Type B pancreatic cell (in vitro differentiated cells): Measurements from ENCODE around the gene CAMTA1. TPM values are rescaled to one million over a fixed set of nuclear protein-coding genes. Genes with fewer than 3 reads are reported as not detected.

Source experiments
- DNase-seq: peaks from one replicate; pipeline ENCODE4 v3.0.0; 2021; ENCODE audit warnings: mixed read lengths; ENCODE audit not compliant: unreplicated experiment; ENCODE audit errors: extremely low spot score
- H3K27ac Mint-ChIP-seq: 2 replicates; pipeline ENCODE4 v1.8.0; 2021; ENCODE audit warnings: mild to moderate bottlenecking, mixed read lengths
- H3K27me3 Mint-ChIP-seq: 2 replicates; pipeline ENCODE4 v1.8.0; 2021; ENCODE audit warnings: mixed read lengths
- H3K36me3 Mint-ChIP-seq: 2 replicates; pipeline ENCODE4 v1.8.0; 2021; ENCODE audit warnings: mixed read lengths
- H3K4me1 Mint-ChIP-seq: one replicate; pipeline ENCODE4 v1.8.0; 2021; ENCODE audit warnings: mixed read lengths; ENCODE audit not compliant: unreplicated experiment
- H3K4me3 Mint-ChIP-seq: 2 replicates; pipeline ENCODE4 v1.8.0; 2021; ENCODE audit warnings: mild to moderate bottlenecking, mixed read lengths
- H3K9me3 Mint-ChIP-seq: 2 replicates; pipeline ENCODE4 v1.8.0; 2021; ENCODE audit warnings: mixed read lengths
- CTCF ChIP-seq: fragments of 200-600 bp; sonication (generic); conservative IDR thresholded peaks from 2 replicates; pipeline ENCODE4 v1.5.0; 2021; ENCODE audit warnings: antibody characterized with exemption, mild to moderate bottlenecking
- total RNA-seq: library from RNA; stranded (reverse); gene quantifications from 2 replicates; pipeline ENCODE4 v1.2.1, GENCODE V29; 2021; ENCODE audit warnings: low replicate concordance

The CAMTA1 gene
- total RNA-seq, 1 donor from 2014 or later: 82.5 TPM

GRCh38 chr1:7727809-7728471, 942.7 kb downstream of the CAMTA1 start:
- Mint-ChIP-seq H3K4me3 (no peak overlapping the region), H3K4me1 (no peaks in the 10 kb centered on the region), H3K9me3 (no peaks in the 10 kb centered on the region), H3K36me3 (no peaks in the 10 kb centered on the region), H3K27me3 (no peaks in the 10 kb centered on the region), H3K27ac (no peak overlapping the region)
- no peak for TF ChIP-seq CTCF
- DNase-seq: no peak

DNA sequence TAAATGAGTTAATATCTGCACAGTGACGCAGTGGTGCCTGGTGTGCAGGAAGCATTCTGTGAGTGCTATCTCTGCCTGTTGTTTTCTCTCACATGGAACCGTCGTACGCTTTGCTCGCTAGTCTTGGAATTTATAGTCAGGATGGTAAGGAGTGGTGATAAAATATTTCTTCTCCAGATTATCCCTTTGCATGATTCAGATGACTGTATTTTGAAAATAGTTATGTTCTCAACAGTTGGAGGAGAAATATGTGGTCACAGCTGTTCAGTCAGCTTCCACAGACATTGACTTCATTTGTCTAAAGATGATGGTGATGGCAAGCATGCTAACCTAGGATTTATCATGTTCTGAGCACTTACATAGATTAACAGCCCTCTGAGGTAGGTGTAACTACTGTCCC, 944.5 kb downstream of the CAMTA1 start:
- no peak for DNase-seq
- Mint-ChIP-seq H3K9me3 (no peaks in the 10 kb centered on the region), H3K36me3 (no peaks in the 10 kb centered on the region), H3K4me1 (no peaks in the 10 kb centered on the region), H3K27me3 (no peaks in the 10 kb centered on the region), H3K27ac (no peak overlapping the region), H3K4me3 (no peak overlapping the region)
- TF ChIP-seq CTCF: no peak

DNA sequence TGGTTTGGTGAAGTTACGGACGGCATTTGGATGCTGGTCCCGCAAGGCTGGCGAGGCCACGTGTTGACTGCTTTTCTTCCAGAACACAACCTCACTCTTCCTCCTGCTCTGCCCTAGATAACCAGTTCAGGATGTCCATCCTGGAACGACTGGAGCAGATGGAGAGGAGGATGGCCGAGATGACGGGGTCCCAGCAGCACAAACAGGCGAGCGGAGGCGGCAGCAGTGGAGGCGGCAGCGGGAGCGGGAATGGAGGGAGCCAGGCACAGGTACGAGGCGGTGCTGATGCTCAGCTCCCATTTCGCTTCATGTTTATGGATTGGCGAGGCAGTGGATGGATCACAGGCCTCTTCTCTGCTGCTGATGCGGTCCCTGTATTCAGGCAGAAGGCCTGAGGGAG, 947.1 kb downstream of the CAMTA1 start:
- H3K27me3 Mint-ChIP-seq: no peaks in the 10 kb centered on the region
- no peak for TF ChIP-seq CTCF
- H3K4me3 Mint-ChIP-seq: no peak overlapping the region
- no peaks in the 10 kb centered on the region for H3K36me3 Mint-ChIP-seq
- H3K9me3 Mint-ChIP-seq: no peaks in the 10 kb centered on the region
- H3K4me1 Mint-ChIP-seq: no peaks in the 10 kb centered on the region
- no peak overlapping the region for H3K27ac Mint-ChIP-seq
- DNase-seq: no peak

DNA sequence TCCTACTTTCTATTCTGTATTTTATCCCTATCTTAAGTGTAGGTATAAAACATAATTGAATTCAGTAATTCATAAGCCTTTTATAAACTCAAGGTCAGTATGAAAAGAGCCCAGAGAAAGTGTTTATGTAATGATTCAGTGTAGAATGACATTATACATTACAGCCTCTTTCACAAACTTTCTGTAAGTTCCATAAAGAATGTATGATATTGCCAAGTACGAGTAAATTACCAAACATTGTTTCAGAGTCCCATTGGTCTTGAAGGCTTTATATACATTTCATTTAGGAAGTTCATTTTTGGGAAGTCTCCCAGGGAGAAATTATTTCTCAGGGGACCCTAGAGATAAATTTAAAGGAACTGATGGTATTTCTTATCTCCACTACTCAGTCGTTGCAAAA, 948.0 kb downstream of the CAMTA1 start:
- H3K4me1 Mint-ChIP-seq: no peaks in the 10 kb centered on the region
- H3K4me3 Mint-ChIP-seq: no peak overlapping the region
- H3K9me3 Mint-ChIP-seq: no peaks in the 10 kb centered on the region
- H3K36me3 Mint-ChIP-seq: no peaks in the 10 kb centered on the region
- DNase-seq: no peak
- no peak overlapping the region for H3K27ac Mint-ChIP-seq
- no peak for TF ChIP-seq CTCF
- H3K27me3 Mint-ChIP-seq: no peaks in the 10 kb centered on the region

DNA sequence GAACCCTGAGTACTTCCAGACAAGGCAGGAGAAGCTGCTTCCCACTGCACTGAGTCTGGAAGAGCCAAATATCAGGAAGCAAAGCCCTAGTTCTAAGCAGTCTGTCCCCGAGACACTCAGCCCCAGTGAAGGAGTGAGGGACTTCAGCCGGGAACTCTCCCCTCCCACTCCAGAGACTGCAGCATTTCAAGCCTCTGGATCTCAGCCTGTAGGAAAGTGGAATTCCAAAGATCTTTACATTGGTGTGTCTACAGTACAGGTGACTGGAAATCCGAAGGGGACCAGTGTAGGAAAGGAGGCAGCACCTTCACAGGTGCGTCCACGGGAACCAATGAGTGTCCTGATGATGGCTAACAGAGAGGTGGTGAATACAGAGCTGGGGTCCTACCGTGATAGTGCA, 952.8 kb downstream of the CAMTA1 start:
- Mint-ChIP-seq H3K4me1 (no peaks in the 10 kb centered on the region), H3K9me3 (no peaks in the 10 kb centered on the region), H3K27ac (no peak overlapping the region), H3K27me3 (no peaks in the 10 kb centered on the region), H3K4me3 (no peak overlapping the region), H3K36me3 (peaks cover 7% of the 10 kb centered on the region)
- DNase-seq: no peak
- no peak for TF ChIP-seq CTCF

GRCh38 chr1:7743346-7743745, 958.1 kb downstream of the CAMTA1 start:
- H3K9me3 Mint-ChIP-seq: peaks cover 4% of the 10 kb centered on the region

More at GRCh38 chr1:7743346-7743745, 958.1 kb downstream of the CAMTA1 start:
- no peak overlapping the region for H3K4me3 Mint-ChIP-seq
- H3K36me3 Mint-ChIP-seq: peaks cover 10% of the 10 kb centered on the region
- DNase-seq: no peak
- H3K4me1 Mint-ChIP-seq: peaks cover 8% of the 10 kb centered on the region
- no peak for TF ChIP-seq CTCF
- no peak overlapping the region for H3K27ac Mint-ChIP-seq
- no peaks in the 10 kb centered on the region for H3K27me3 Mint-ChIP-seq
